ENCODE results near the gene TMTC2.

DNA sequence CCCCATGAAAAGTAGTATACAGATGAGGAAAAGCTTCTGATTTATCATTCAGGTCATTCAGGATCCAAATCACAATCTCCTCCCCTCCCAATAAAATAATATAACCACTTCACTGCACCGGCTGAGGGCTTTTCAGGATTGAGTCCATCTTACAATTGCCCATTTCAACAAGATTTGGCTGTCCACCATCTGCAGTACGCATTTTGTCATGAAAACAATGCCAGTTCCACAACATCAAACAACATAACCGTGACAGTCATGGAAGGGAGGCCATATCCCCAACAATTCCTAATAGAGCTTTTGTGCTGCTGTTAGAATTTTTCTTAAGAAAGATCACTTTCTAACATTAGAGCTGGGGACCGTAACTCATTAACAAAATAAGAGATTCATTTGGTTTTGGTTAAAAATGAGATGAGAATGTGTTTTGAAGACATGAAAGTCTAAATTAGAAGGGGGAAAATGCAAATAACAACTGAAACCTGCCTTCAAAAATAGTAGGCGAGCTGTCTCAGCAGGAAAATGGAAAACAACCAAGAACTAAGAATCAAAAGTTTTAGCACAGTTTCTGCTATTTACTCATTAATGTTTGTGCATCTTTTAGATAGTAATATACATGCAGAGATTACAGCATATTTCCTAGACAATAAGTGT is 38.3 kb upstream of the TMTC2 start:
- no peak for TF ChIP-seq CTCF (IDR thresholded peaks at IDR 0.05)
- no peak for TF ChIP-seq POLR2A (IDR thresholded peaks at IDR 0.05)

Measured in tibial nerve (tissue), 3 donors.